AG10803 (cell line): Measurements from ENCODE around the gene ITM2C.

Source experiments
- DNase-seq: peaks from one replicate; pipeline ENCODE4 v3.0.0; 2010; ENCODE audit warnings: low read depth
- H3K4me3 ChIP-seq: 2 replicates; pipeline ENCODE4 v1.5.1; 2011; ENCODE audit warnings: mild to moderate bottlenecking, low read length, control low read depth
- CTCF ChIP-seq: conservative IDR thresholded peaks from 2 replicates; pipeline ENCODE4 v1.5.1; 2011; ENCODE audit warnings: mild to moderate bottlenecking, low read length, control low read depth, inconsistent platforms

ITM2C gene

GRCh38 chr2:230891509-230891908, 26.8 kb downstream of the ITM2C start:
- no peak for DNase-seq

GRCh38 chr2:230893338-230893737, 28.6 kb downstream of the ITM2C start:
- no peak for DNase-seq
- TF ChIP-seq CTCF: no peak
- H3K4me3 ChIP-seq: no peak overlapping the region

More at GRCh38 chr2:230891509-230891908, 26.8 kb downstream of the ITM2C start:
- no peak overlapping the region for H3K4me3 ChIP-seq
- no peak for TF ChIP-seq CTCF

GRCh38 chr2:230893841-230894781, 29.4 kb downstream of the ITM2C start:
- H3K4me3 ChIP-seq: no peak overlapping the region
- no peak for TF ChIP-seq CTCF
- no peak for DNase-seq

GRCh38 chr2:230895536-230896345, 31.0 kb downstream of the ITM2C start:
- no peak for DNase-seq
- no peak overlapping the region for H3K4me3 ChIP-seq
- TF ChIP-seq CTCF: no peak

GRCh38 chr2:230896346-230897115, 31.8 kb downstream of the ITM2C start:
- no peak overlapping the region for H3K4me3 ChIP-seq
- no peak for TF ChIP-seq CTCF
- DNase-seq: no peak

- no peak for DNase-seq
- H3K4me3 ChIP-seq: no peak overlapping the region
- TF ChIP-seq CTCF: no peak
These were observed 33.4 kb downstream of the ITM2C start for GRCh38 chr2:230898016-230898712.
